K562 (cell line): ENCODE data around the gene DNAJA1. TPM values are rescaled to one million over a fixed set of nuclear protein-coding genes. Genes with fewer than 3 reads are reported as not detected.

ENCODE experiments used
- HDAC1 ChIP-seq, 2 experiments: fragments of 450-650 bp; IDR thresholded peaks; 2 replicates each; pipeline ENCODE4 v1.6.1; 2016 to 2017; ENCODE audit warnings: inconsistent platforms in 1 of 2, mild to moderate bottlenecking in 1 of 2, moderate library complexity in 1 of 2
- KLF1 ChIP-seq: fragments of 450-650 bp; IDR thresholded peaks from 2 replicates; pipeline ENCODE4 v1.6.1; 2016; ENCODE audit warnings: missing genetic modification characterization, missing compliant biosample characterization
- PCBP2 ChIP-seq: fragments of 200-400 bp; formaldehyde crosslinking; IDR thresholded peaks from 2 replicates; pipeline ENCODE4 v1.6.1; 2018; ENCODE audit warnings: low read length, low read depth, mild to moderate bottlenecking, moderate library complexity; ENCODE audit not compliant: poor library complexity, severe bottlenecking
- RBFOX2 ChIP-seq: fragments of 200-400 bp; formaldehyde crosslinking; IDR thresholded peaks from 2 replicates; pipeline ENCODE4 v1.6.1; 2017; ENCODE audit warnings: low read depth, mild to moderate bottlenecking, low read length, moderate library complexity
- TBL1XR1 ChIP-seq, 2 experiments: IDR thresholded peaks; 2 replicates each; pipeline ENCODE4 v1.6.1; 2012; ENCODE audit warnings: improper control_type of control experiment in 2 of 2, low read length in 2 of 2, mild to moderate bottlenecking in 1 of 2
- TEAD2 ChIP-seq: fragments of 450-650 bp; IDR thresholded peaks from 2 replicates; pipeline ENCODE4 v1.6.1; 2016; ENCODE audit warnings: missing genetic modification characterization, control low read depth, missing compliant biosample characterization
- U2AF1 ChIP-seq: fragments of 200-400 bp; formaldehyde crosslinking; optimal IDR thresholded peaks from 2 replicates; pipeline ENCODE3; 2017; ENCODE audit warnings: mild to moderate bottlenecking, low read depth, low read length, moderate library complexity
- polyA plus RNA-seq, 8 experiments: library from polyadenylated mRNA; depleted of rRNA in 4 of 8; stranded (reverse) in 5 of 8; unstranded in 3 of 8; fragments of >200 nt; fragmentation: Nextera tagmentation in 2 of 8; fragmentation: Illumina TruSeq in 1 of 8; extraction: Ambion mirVana in 2 of 8; extraction: Trizol in 1 of 8; gene quantifications; 2 replicates each; pipeline versions ENCODE4 v1.2.1 to v1.2.3, GENCODE V29; 2011 to 2014; ENCODE audit warnings: inconsistent platforms in 1 of 8, missing spikeins in 1 of 8
- total RNA-seq, 7 experiments: library from RNA; depleted of rRNA in 6 of 7; stranded (reverse); fragments of >200 nt in 6 of 7; fragmentation: Illumina TruSeq in 2 of 7; extraction: Trizol in 2 of 7; gene quantifications; 2 replicates each; pipeline versions ENCODE4 v1.2.1 to v1.2.3, GENCODE V29; 2011 to 2021; ENCODE audit warnings: low replicate concordance in 1 of 7
- TF ChIP-seq, protein P1 (sequence below): fragments of 150-350 bp; IDR thresholded peaks from 2 replicates; pipeline ENCODE4 v1.6.1; 2014; ENCODE audit warnings: low read depth, mild to moderate bottlenecking, low read length, borderline replicate concordance
- TF ChIP-seq, protein P2 (sequence below): fragments of 450-650 bp; IDR thresholded peaks from 2 replicates; pipeline ENCODE4 v1.6.1; 2016; ENCODE audit warnings: mild to moderate bottlenecking

DNAJA1 gene
- total and polyA plus RNA-seq, 9 of the 15 experiments (the other 6 are each of a cell fraction or from before 2014, with no cell fraction given), result 109 to 359 (median 175) TPM

DNA sequence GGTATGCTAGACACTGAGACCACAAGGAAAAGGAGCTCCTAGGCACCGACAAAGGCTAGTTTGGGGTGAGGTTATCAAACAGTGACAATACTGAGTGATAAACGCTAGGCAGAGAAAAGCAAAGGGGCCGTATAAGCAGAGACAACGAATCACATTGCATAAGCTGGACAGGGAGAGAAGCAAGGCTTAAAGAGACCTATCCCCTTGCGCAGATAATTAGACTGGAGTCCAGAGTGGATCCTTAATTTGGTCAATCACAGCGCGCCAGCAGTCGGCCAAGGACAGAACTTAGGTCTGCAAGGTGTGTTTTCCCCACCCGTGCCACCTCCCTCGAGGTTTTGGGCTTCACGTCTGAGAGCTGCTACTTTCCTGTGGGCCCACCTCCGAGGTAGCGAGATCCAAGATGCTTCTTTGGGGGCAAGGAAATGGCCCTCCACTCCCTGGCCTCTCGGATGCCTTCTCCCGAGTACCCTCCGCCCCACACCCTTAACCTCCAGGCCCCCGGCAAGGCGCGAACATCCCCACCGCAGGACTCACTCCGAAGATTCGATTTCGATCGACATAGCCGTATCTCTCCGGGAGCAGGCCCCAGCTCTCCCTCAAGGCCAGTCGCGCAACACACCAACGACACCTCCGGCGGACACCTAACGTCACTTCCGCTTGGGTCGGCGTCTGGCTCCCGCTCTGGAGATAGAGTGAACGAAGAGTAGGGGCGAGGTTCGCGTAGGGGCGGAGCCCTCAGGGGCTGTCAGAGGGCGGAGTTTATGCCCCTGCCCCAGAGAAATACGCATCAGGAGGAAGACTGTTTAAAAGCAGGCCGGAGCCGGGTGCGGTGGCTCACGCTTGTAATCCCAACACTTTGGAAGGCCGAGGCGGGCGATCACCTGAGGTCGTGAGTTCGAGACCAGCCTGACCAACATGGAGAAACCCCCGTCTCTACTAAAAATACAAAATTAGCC is 51.3 kb downstream of the DNAJA1 start, which contains the start of gene SMU1 (continued):
- TF ChIP-seq, protein P1, sequence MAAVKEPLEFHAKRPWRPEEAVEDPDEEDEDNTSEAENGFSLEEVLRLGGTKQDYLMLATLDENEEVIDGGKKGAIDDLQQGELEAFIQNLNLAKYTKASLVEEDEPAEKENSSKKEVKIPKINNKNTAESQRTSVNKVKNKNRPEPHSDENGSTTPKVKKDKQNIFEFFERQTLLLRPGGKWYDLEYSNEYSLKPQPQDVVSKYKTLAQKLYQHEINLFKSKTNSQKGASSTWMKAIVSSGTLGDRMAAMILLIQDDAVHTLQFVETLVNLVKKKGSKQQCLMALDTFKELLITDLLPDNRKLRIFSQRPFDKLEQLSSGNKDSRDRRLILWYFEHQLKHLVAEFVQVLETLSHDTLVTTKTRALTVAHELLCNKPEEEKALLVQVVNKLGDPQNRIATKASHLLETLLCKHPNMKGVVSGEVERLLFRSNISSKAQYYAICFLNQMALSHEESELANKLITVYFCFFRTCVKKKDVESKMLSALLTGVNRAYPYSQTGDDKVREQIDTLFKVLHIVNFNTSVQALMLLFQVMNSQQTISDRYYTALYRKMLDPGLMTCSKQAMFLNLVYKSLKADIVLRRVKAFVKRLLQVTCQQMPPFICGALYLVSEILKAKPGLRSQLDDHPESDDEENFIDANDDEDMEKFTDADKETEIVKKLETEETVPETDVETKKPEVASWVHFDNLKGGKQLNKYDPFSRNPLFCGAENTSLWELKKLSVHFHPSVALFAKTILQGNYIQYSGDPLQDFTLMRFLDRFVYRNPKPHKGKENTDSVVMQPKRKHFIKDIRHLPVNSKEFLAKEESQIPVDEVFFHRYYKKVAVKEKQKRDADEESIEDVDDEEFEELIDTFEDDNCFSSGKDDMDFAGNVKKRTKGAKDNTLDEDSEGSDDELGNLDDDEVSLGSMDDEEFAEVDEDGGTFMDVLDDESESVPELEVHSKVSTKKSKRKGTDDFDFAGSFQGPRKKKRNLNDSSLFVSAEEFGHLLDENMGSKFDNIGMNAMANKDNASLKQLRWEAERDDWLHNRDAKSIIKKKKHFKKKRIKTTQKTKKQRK, result no peak
- TF ChIP-seq PCBP2, result no peak
- no peak for TF ChIP-seq KLF1 (tag)
- TF ChIP-seq U2AF1, result no peak
- no peak for TF ChIP-seq TEAD2 (tag)
- peak; percentile 90 for TF ChIP-seq RBFOX2
- TF ChIP-seq, protein P2, sequence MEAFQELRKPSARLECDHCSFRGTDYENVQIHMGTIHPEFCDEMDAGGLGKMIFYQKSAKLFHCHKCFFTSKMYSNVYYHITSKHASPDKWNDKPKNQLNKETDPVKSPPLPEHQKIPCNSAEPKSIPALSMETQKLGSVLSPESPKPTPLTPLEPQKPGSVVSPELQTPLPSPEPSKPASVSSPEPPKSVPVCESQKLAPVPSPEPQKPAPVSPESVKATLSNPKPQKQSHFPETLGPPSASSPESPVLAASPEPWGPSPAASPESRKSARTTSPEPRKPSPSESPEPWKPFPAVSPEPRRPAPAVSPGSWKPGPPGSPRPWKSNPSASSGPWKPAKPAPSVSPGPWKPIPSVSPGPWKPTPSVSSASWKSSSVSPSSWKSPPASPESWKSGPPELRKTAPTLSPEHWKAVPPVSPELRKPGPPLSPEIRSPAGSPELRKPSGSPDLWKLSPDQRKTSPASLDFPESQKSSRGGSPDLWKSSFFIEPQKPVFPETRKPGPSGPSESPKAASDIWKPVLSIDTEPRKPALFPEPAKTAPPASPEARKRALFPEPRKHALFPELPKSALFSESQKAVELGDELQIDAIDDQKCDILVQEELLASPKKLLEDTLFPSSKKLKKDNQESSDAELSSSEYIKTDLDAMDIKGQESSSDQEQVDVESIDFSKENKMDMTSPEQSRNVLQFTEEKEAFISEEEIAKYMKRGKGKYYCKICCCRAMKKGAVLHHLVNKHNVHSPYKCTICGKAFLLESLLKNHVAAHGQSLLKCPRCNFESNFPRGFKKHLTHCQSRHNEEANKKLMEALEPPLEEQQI, result no peak
- no peak for TF ChIP-seq TBL1XR1 (IDR thresholded peaks at IDR 0.05; ENCODE audit: low read length in 2 of 2)
- TF ChIP-seq HDAC1 (IDR thresholded peaks at IDR 0.05), result peak in 1 of 2 experiments; percentile 83; a peak in 2 of 4 replicates
